HL-60 (cell line): ENCODE data around the gene MAN2C1.
"Not testable (repeated sequence)": the region's sequence is repeated elsewhere in the genome, so short reads cannot be mapped to it uniquely, and the experiment has no call there.

Experiments used
- CTCF ChIP-seq: IDR thresholded peaks from one replicate; pipeline ENCODE4 v1.5.1; 2011; ENCODE audit warnings: low read length, control low read depth, inconsistent platforms; ENCODE audit not compliant: insufficient read depth
- POLR2AphosphoS5 ChIP-seq: IDR thresholded peaks from 2 replicates; pipeline ENCODE4 v1.6.1; 2012; ENCODE audit warnings: low read depth
- REST ChIP-seq: IDR thresholded peaks from 2 replicates; pipeline ENCODE4 v1.6.1; 2012; ENCODE audit warnings: low read depth; ENCODE audit not compliant: insufficient replicate concordance

GRCh38 chr15:75349351-75349669, 19.1 kb downstream of the MAN2C1 start:
- not testable (repeated sequence) for TF ChIP-seq POLR2AphosphoS5, CTCF, REST
